ENCODE data around the gene SHCBP1L. TPM values are rescaled to one million over a fixed set of nuclear protein-coding genes. Genes with fewer than 3 reads are reported as not detected.

The SHCBP1L gene
- total RNA-seq, 1 experiment from 2014 or later, result not detected

- H3K4ac ChIP-seq (ENCODE audit: low read depth, low read length), result no peak overlapping the region
- H2AFZ ChIP-seq (ENCODE audit: low read length), result no peak overlapping the region
- H3T11ph ChIP-seq (ENCODE audit: low read length), result no peak overlapping the region
- no peak overlapping the region for H2BK15ac ChIP-seq (ENCODE audit: low read depth, low read length)
- WGBS (ENCODE audit: extremely low coverage, insufficient read length, low lambda C conversion rate), result no CpG with 5 or more reads among the region's 6 CpGs
- DNase-seq, result no peak
- no peak overlapping the region for H2BK12ac ChIP-seq (ENCODE audit: insufficient read length, low read depth, low read length)
- H3K27ac Mint-ChIP-seq, result no peak overlapping the region
- no peak overlapping the region for H2BK120ac ChIP-seq (ENCODE audit: low read depth, low read length, poor library complexity, severe bottlenecking)
- H3K56ac ChIP-seq (ENCODE audit: insufficient read length, low read depth, low read length), result no peak overlapping the region
- TF ChIP-seq CTCF (conservative IDR thresholded peaks at IDR 0.05), result no peak
- H3K14ac ChIP-seq (ENCODE audit: insufficient read depth, low read length), result no peak overlapping the region
- no peak overlapping the region for H3K27ac ChIP-seq (ENCODE audit: insufficient read length, low read depth, low read length)
- H3K9ac ChIP-seq (ENCODE audit: extremely low read depth, insufficient read length, low read length), result no peak overlapping the region
- no peak overlapping the region for H3K18ac ChIP-seq (ENCODE audit: insufficient read length, low read depth, low read length)
- H4K91ac ChIP-seq (ENCODE audit: insufficient read length, low read depth, low read length), result no peak overlapping the region
- H2AK5ac ChIP-seq (ENCODE audit: insufficient read length, low read length), result no peak overlapping the region
- H4K8ac ChIP-seq (replicated peaks; ENCODE audit: insufficient read length, low read depth, low read length), result no peak overlapping the region
- H3K4me1 ChIP-seq (ENCODE audit: insufficient read depth, low read length), result no peaks in the 10 kb centered on the region
- no peaks in the 10 kb centered on the region for H3K23me2 ChIP-seq (ENCODE audit: insufficient read length, low read depth, low read length, poor library complexity, severe bottlenecking)
- 0 out of 5 replicates have a peak, but pooled peaks cover 0 to 7% of the 10 kb centered on the region in 2 experiments for H3K9me3 Mint-ChIP-seq
- peaks cover 4 to 10% of the 10 kb centered on the region in 2 experiments for H3K4me1 Mint-ChIP-seq
- H3K79me2 ChIP-seq (ENCODE audit: insufficient read depth, low read length), result no peaks in the 10 kb centered on the region
- no peak overlapping the region for H3K4me2 ChIP-seq (ENCODE audit: insufficient read depth, insufficient read length, low read length)
- H3K36me3 Mint-ChIP-seq (ENCODE audit: insufficient read depth in 1 of 3, low read depth in 3 of 3), result peaks cover 0 to 6% (median 0%) of the 10 kb centered on the region in 3 experiments; a peak in 1 of 7 replicates
- no peak overlapping the region for H3K23ac ChIP-seq (ENCODE audit: insufficient read length, low read depth, low read length)
- no peaks in the 10 kb centered on the region for H4K20me1 ChIP-seq (ENCODE audit: control insufficient read depth, insufficient read depth, insufficient read length)
- no peak overlapping the region for H4K5ac ChIP-seq (ENCODE audit: insufficient read length, low read depth, low read length)
- H3K79me1 ChIP-seq (ENCODE audit: insufficient read depth, low read depth, low read length, poor library complexity, severe bottlenecking), result no peaks in the 10 kb centered on the region
- H2BK20ac ChIP-seq (ENCODE audit: low read depth, low read length, poor library complexity, severe bottlenecking), result no peak overlapping the region
- H3K9me3 ChIP-seq (ENCODE audit: control insufficient read depth, low read depth, low read length), result no peaks in the 10 kb centered on the region
- no peaks in the 10 kb centered on the region for H3K27me3 ChIP-seq (ENCODE audit: insufficient read depth, low read length)
- H3K4me3 Mint-ChIP-seq, result no peak overlapping the region
- H2BK5ac ChIP-seq (ENCODE audit: insufficient read length, low read length), result no peak overlapping the region
- H3K27me3 Mint-ChIP-seq (ENCODE audit: low read depth), result no peaks in the 10 kb centered on the region
Observed at GRCh38 chr1:182978151-182978853, 25.3 kb upstream of the SHCBP1L start.
